Calu3 (cell line): ENCODE measurements around the gene ERCC6L. TPM values are rescaled to one million over a fixed set of nuclear protein-coding genes. Genes with fewer than 3 reads are reported as not detected.

Experiments
- BruUV-seq: library from RNA; stranded (reverse); fragments of 400-500 nt; replicated peaks from 2 replicates; lab custom pipeline; 2021; lab: Mats Ljungman, UMichigan
- CTCF ChIA-PET: fragments of 300-600 bp; sonication (Branson Sonifier 250); formaldehyde crosslinking; loops from one replicate; lab custom pipeline; 2022; ENCODE audit warnings: antibody characterized with exemption; lab: Charles Lee
- DNase-seq: peaks from one replicate; pipeline ENCODE4 v3.0.0; 2022
- H3K27ac Mint-ChIP-seq: one replicate; pipeline ENCODE4 v1.8.0; 2022; ENCODE audit warnings: mixed read lengths; ENCODE audit not compliant: unreplicated experiment
- H3K27me3 Mint-ChIP-seq: one replicate; pipeline ENCODE4 v1.8.0; 2022; ENCODE audit warnings: mixed read lengths; ENCODE audit not compliant: unreplicated experiment
- H3K36me3 Mint-ChIP-seq: one replicate; pipeline ENCODE4 v1.8.0; 2022; ENCODE audit warnings: mild to moderate bottlenecking, moderate library complexity, mixed read lengths; ENCODE audit not compliant: insufficient read depth, unreplicated experiment
- H3K4me1 Mint-ChIP-seq: one replicate; pipeline ENCODE4 v1.8.0; 2022; ENCODE audit warnings: mild to moderate bottlenecking, low read depth, mixed read lengths; ENCODE audit not compliant: unreplicated experiment
- H3K4me3 Mint-ChIP-seq: one replicate; pipeline ENCODE4 v1.8.0; 2022; ENCODE audit warnings: mild to moderate bottlenecking, low read depth, moderate library complexity, mixed read lengths; ENCODE audit not compliant: unreplicated experiment
- H3K9me3 Mint-ChIP-seq: one replicate; pipeline ENCODE4 v1.8.0; 2022; ENCODE audit warnings: low read depth, mixed read lengths; ENCODE audit not compliant: unreplicated experiment
- intact Hi-C: fragments of 100-400 bp; cut with micrococcal nuclease; formaldehyde crosslinking; loops from one replicate; pipeline ENCODE4 v1.10.0; 2022; ENCODE audit not compliant: unreplicated experiment
- total RNA-seq: library from RNA; stranded (reverse); gene quantifications from 2 replicates; pipeline ENCODE4 v1.2.3, GENCODE V29; 2022
- TF ChIP-seq, protein P1 (sequence below): fragments of 200-600 bp; IDR thresholded peaks from one replicate; pipeline ENCODE4 v1.8.0; 2022; ENCODE audit warnings: antibody characterized with exemption; ENCODE audit not compliant: unreplicated experiment

Gene ERCC6L
- total RNA-seq, 1 experiment from 2014 or later = 11.0 TPM

DNA sequence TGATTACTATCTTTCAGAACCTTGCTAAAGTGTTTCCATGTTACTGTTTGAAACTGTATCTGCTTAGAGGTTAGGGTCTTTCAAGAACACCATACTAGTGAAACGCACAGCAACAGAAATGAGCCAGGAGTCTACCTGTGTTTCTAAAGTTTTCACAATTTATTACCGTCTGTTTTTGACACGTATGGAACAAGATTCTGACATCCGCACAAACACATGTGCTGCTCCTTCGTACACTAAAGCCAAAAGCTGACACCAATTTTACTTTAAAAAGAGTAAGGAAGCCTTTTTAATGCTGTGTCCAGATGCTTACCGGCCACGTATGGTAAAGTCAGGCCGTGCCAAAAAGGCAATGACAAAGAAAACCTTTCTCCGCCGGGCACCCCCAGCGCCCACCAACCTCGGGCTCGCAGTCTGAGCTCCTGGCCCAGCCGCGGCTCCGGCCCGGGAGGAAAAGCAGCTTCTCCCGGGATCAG lies 37.7 kb upstream of the ERCC6L start:
- H3K4me1 Mint-ChIP-seq = peaks cover 32% of the 10 kb centered on the region
- peaks cover 29% of the 10 kb centered on the region for H3K27me3 Mint-ChIP-seq
- CTCF ChIA-PET = interaction anchor here (0.7 to 1.5 kb wide), 5 partner anchors 15 to 105 kb away, joined by 3 to 17 read pairs (median 3); no protein-coding TSS in a partner anchor
- peak overlapping the region; percentile 83 for H3K4me3 Mint-ChIP-seq
- intact Hi-C loops = no loop called here
- TSS peak; percentile 47 for BruUV-seq
- DNase-seq = no peak
- H3K36me3 Mint-ChIP-seq = peaks cover 64% of the 10 kb centered on the region
- no peaks in the 10 kb centered on the region for H3K9me3 Mint-ChIP-seq
- peak overlapping the region; percentile 95 for H3K27ac Mint-ChIP-seq
- TF ChIP-seq, protein P1, sequence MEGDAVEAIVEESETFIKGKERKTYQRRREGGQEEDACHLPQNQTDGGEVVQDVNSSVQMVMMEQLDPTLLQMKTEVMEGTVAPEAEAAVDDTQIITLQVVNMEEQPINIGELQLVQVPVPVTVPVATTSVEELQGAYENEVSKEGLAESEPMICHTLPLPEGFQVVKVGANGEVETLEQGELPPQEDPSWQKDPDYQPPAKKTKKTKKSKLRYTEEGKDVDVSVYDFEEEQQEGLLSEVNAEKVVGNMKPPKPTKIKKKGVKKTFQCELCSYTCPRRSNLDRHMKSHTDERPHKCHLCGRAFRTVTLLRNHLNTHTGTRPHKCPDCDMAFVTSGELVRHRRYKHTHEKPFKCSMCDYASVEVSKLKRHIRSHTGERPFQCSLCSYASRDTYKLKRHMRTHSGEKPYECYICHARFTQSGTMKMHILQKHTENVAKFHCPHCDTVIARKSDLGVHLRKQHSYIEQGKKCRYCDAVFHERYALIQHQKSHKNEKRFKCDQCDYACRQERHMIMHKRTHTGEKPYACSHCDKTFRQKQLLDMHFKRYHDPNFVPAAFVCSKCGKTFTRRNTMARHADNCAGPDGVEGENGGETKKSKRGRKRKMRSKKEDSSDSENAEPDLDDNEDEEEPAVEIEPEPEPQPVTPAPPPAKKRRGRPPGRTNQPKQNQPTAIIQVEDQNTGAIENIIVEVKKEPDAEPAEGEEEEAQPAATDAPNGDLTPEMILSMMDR = no peak

DNA sequence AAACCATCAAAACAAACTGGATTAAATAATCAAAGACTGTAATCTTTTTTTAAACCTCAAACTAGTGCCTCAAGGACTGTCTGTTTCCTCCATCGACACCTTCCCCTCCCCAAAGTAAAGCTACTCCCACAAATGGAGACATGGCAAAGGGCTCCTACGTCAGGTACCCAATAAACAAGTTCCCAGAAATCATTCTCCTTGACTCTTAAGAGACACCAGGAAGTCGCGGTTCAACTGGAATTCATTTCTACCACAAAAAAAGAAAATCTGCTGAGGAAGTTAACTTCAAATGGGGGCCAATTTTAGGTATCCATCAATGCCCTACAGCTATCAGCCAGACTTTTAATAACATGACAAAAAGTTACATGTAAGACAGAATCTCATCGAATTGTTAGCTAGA lies 35.7 kb upstream of the ERCC6L start:
- peak overlapping the region; percentile 73 for H3K27ac Mint-ChIP-seq
- H3K4me1 Mint-ChIP-seq = peaks cover 27% of the 10 kb centered on the region
- TF ChIP-seq, protein P1 = no peak
- H3K27me3 Mint-ChIP-seq = peaks cover 13% of the 10 kb centered on the region
- no TSS peak for BruUV-seq
- peaks cover 79% of the 10 kb centered on the region for H3K36me3 Mint-ChIP-seq
- CTCF ChIA-PET = no interaction called here
- H3K9me3 Mint-ChIP-seq = no peaks in the 10 kb centered on the region
- H3K4me3 Mint-ChIP-seq = peak overlapping the region; percentile 83
- intact Hi-C loops = no loop called here
- DNase-seq = no peak

DNA sequence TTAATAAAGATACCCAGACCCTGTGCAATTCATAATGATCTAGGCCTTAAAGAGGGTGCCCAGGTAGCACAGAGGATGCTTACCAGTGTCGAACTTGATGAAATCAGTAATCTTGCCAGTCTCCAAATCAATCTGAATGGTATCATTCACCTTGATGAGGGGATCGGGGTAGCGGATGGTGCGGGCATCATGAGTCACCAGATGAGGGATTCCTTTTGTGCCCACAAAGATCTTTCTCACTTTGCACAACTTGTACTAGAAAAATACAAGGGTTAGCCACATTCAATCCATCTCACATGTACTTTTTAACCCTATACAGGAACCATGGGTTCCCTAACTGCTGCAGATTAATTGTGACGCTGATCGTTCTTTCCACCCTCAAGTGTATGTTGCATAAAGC lies 34.9 kb upstream of the ERCC6L start:
- peak overlapping the region; percentile 73 for H3K27ac Mint-ChIP-seq
- no TSS peak for BruUV-seq
- H3K4me3 Mint-ChIP-seq = peak overlapping the region; percentile 83
- H3K27me3 Mint-ChIP-seq = peaks cover 5% of the 10 kb centered on the region
- intact Hi-C loops = no loop called here
- no peak for DNase-seq
- H3K9me3 Mint-ChIP-seq = no peaks in the 10 kb centered on the region
- H3K36me3 Mint-ChIP-seq = peaks cover 85% of the 10 kb centered on the region
- TF ChIP-seq, protein P1 = no peak
- H3K4me1 Mint-ChIP-seq = peaks cover 27% of the 10 kb centered on the region
- CTCF ChIA-PET = no interaction called here

DNA sequence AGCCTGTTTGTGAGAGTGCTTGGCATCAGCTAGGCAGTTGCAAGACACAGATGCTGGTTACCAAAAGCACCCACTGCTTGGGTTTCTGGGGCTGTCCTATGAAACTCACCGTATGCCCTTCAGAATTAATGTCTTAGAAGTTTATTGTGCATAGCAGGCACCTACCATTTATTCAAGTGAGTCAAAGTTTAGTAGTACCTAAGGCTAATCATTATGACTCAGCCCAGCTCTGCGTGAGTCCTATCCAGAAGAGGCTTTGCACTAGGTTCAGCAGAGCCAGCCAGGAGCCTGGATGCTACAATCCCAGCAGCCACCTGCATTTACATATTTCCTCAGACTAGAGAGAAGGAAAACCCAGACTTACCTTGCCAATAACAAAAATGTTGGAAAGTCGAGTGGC lies 34.0 kb upstream of the ERCC6L start:
- BruUV-seq = no TSS peak
- H3K4me1 Mint-ChIP-seq = peaks cover 27% of the 10 kb centered on the region
- intact Hi-C loops = no loop called here
- TF ChIP-seq, protein P1 = no peak
- peak overlapping the region; percentile 61 for H3K27ac Mint-ChIP-seq
- H3K9me3 Mint-ChIP-seq = no peaks in the 10 kb centered on the region
- no peaks in the 10 kb centered on the region for H3K27me3 Mint-ChIP-seq
- no peak overlapping the region for H3K4me3 Mint-ChIP-seq
- no peak for DNase-seq
- H3K36me3 Mint-ChIP-seq = peaks cover 83% of the 10 kb centered on the region
- CTCF ChIA-PET = no interaction called here
